HG03025 (cell line): Measurements from ENCODE around the gene MRPS10.
"Not testable (repeated sequence)": the region's sequence is repeated elsewhere in the genome, so short reads cannot be mapped to it uniquely, and the experiment has no call there.

Experiments used
- ATAC-seq: cut with Tn5 transposase; IDR thresholded peaks from one replicate; pipeline ENCODE4 v1.9.1; 2021; ENCODE audit warnings: mild to moderate bottlenecking, moderate library complexity; ENCODE audit not compliant: unreplicated experiment, low FRiP score

MRPS10 gene

GRCh38 chr6:42216495-42216894, 1.2 kb downstream of the MRPS10 start:
- ATAC-seq = not testable (repeated sequence)

DNA sequence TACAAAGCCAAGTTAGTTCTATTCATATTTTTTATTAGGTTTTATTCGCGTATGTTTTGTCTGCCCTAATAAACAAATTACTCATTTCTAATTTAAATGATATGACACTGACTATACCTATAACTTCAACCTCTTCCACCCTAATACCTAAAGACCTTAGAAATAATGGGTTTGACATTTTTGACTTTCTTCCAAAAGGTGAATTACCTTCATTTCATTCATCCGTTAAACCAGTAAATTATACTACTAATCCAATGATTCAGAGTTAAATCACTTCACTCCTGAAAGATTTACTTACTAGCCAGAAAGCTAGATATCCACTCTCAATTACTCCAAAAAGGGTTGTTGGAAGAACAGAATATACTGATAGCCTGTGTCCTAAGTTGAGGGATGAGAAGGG, 5.2 kb downstream of the MRPS10 start:
- no peak for ATAC-seq

- no peak for ATAC-seq
Measured at GRCh38 chr6:42211726-42212125, 5.9 kb downstream of the MRPS10 start.

DNA sequence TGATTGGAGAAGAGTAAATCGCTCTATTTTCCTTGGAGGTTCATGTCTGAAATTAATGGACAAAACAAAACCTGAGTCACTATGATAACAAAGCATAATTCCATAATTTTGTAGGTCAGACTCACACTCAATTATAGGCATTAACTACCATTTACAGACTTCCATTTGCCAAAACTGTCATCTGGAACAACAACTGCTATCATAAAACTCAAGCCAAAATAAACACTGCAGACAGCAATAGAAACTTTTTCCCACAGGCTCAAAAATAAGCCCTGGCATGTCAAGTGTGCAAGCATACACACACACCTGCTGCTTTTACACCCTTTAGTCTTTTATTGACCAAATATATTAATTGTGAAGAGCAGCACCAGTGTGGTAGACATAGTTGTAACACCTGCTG, 7.1 kb downstream of the MRPS10 start:
- no peak for ATAC-seq

DNA sequence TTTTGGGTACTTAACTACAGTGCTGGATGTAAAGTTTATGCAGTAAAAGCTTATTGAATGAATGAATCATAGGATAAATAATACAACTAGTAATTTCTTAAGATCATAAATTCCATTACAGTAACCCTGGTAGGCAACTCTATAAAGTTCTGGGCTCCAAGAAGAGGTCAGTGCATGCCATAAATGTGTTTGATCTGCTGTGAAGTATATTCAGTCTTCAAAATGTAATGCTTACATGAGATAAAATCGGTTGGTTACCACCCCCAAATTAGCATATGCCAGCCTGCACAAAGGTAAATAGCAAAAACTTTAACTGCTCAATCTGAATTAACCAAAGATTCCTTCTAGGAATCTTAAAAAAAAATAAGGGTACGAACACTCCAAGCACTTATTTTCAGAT, 10.1 kb downstream of the MRPS10 start:
- ATAC-seq = not testable (repeated sequence)

GRCh38 chr6:42204768-42205282, 12.8 kb downstream of the MRPS10 start:
- ATAC-seq = no peak

DNA sequence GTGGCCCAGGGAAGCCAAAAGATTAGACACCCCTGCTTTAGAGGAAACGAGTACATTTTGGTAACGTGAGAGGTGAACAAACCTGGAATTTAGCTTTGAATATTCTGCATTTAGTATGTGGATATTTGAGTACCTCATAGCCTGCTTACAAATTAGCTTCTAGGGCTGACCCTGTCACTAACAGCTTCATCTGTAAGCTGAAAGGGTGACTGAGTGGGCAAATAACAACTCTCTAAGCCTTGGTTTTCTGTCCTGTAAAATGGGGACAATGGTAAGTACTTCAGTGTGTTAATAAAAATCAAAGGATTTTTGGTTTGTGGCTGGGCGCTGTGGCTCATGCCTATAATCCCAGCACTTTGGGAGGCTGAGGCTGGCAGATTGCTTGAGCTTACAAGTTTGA, 14.5 kb downstream of the MRPS10 start:
- no peak for ATAC-seq

DNA sequence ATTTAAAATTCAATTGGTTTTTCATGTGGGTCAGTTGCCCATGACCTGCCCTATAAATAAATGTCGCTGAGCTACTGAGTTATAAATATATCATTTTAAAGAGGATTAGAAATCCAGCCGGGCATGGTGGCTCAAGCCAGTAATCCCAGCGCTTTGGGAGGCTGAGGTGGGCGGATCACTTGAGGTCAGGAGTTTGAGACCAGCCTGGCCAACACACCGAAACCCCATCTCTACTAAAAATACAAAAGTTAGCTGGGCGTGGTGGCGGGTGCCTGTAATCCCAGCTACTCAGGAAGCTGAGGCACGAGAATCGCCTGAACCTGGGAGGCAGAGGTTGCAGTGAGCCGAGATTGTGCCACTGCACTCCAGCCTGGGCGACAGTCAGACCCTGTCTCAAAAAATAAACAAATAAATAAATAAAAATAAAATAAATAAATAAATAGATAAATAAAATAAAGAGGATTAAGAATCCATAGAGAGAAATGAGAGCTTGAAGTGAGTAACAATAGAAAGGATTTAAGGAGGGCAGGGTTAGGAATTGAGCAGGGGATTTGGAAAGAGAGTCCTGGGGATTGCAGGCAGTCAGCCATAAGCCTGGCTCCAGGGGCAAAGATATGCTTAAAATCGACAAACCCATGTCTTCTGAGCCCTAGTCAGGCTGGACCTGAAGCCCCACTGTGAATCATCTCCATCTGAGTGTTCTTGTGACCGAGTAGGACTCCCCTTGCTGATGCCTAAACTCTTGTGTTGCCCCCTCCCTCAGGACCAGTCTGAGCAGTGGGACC, 15.3 kb downstream of the MRPS10 start:
- not testable (repeated sequence) for ATAC-seq

DNA sequence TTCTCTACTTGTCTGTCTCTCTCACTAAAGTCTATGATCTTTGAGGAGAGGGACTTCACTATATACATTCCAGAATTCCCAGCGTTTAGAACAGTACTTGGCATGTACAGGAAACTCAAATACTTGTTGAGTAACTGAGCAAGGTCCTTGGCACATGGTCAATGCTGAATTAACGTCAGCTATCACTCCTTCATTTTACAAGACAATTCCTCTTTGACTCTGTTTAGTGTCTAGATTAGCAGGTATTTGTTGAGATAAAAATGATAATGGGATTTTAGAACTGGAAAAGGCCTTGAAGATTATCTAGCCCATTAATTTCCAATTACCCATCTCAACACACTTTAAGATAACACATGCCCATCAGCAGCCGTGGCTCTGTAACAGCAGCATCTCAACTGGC, 16.3 kb downstream of the MRPS10 start:
- no peak for ATAC-seq

- ATAC-seq = no peak
Measured at GRCh38 chr6:42200035-42200434, 17.6 kb downstream of the MRPS10 start.

- ATAC-seq = no peak
Measured at GRCh38 chr6:42199106-42199981, 18.3 kb downstream of the MRPS10 start.

DNA sequence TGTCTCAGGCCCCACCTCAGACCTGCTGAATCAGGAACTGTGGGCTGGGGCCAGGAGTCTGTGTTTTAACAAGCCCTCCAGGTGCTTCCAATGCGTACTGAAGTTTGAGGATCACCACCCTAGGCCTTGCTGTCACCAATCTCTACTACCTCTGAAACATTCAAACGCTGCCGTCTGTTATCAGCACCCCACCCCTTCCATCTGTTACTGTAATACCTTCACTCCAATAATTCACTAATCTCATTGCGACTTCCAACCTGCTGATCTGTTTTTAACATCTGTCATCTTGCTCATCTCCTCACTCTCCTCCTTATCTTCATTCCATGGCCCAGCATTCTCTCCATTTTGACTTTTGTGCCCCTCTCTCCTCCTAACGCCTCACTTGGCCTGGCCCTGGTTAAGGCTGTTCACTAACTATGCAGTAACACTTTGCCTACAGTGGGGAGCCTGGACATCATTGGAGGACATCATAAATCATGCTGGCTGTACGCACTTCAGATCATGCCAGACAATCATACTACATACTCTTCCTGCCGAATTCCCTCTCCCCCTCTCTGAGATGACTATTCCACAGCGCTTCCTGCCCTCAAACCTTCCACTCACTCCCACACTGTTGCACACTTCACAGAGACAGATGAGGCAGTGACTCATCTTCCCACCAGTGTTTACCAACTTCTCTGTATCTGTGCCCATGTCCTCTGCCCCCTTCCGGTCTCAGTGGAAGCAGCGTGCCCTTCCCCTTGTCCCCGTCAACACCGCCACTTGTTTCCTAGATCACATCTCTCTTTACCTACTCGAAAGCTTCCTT, 19.9 kb downstream of the MRPS10 start:
- no peak for ATAC-seq

DNA sequence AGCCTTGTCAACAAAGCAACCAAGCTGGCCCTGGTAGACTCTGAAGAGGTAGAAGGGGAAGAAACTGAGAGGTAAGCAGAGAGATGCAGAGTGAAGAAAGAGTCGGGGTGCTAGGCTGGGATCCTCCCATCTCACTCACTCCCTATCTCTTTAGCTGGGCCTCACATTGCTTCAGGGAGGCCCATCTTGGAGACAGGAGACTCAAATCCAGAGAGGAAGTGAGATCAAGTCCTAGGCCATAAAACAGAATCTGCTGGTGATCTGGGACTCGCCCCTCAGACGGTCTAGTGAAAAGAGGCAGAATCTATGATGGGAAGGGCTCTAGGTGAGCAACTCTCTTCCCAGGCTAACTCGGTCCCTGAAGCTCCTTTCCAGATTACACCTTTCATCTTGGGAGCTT, 22.2 kb downstream of the MRPS10 start:
- ATAC-seq = no peak

DNA sequence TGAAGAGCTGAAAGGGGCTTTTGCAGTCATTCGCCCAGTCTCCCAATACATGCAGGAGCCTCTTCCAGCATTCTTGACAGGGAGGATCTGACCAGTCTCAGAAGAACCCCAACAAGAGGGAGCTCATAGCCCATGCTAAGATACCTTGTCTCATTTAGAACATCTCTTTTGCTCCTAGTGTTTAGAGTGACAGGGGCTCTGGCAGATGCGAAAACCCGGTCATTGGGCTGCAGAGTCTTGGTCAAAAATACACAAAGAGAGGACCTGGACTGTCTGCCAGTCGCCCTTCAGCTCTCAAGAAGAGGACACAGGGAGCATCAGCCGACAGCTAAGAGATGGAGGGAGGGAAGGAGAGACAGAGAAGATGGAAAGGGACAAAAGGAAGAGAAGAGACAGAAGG, 23.6 kb downstream of the MRPS10 start:
- no peak for ATAC-seq

DNA sequence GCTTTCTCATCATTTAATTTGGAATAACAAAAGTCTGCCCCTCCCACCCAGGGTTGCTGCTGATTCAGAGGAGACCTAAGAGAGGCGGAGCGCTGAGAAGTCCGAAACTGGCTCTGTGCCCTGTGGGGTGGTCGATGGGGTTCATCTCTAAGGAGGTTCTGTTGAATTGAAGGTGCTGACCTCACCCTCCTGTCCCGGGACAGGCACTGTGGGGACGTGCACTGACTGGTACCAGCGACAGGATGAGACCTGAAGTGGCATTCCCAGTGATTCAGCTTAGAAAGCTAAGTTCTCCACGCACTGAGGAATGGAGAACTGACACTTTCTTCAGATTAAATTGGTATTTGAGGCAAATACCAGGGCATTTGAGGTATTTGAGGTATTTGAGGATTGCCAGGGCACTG, 24.2 kb downstream of the MRPS10 start:
- ATAC-seq = no peak

- not testable (repeated sequence) for ATAC-seq
Measured at GRCh38 chr6:42192385-42192784, 25.3 kb downstream of the MRPS10 start.

GRCh38 chr6:42190554-42191183, 27.0 kb downstream of the MRPS10 start:
- ATAC-seq = no peak

- no peak for ATAC-seq
Measured at GRCh38 chr6:42188406-42188805, 29.3 kb downstream of the MRPS10 start.

GRCh38 chr6:42185597-42185996, 32.1 kb downstream of the MRPS10 start:
- no peak for ATAC-seq

GRCh38 chr6:42184475-42184874, 33.2 kb downstream of the MRPS10 start:
- ATAC-seq = no peak
